OCI-LY3 (cell line): ENCODE results near the gene FAM107B.

Experiments
- EZH2phosphoT487 ChIP-seq: fragments of 200-600 bp; shearing (Covaris generic); IDR thresholded peaks from 2 replicates; pipeline ENCODE4 v1.6.1; 2018; ENCODE audit warnings: antibody characterized with exemption, mixed run types, low read depth
- TF ChIP-seq, protein P1 (sequence below): fragments of 200-600, 300-600 bp; sonication (generic); IDR thresholded peaks from 2 replicates; pipeline ENCODE4 v1.5.1; 2014; ENCODE audit warnings: antibody characterized with exemption, low read length, low read depth

DNA sequence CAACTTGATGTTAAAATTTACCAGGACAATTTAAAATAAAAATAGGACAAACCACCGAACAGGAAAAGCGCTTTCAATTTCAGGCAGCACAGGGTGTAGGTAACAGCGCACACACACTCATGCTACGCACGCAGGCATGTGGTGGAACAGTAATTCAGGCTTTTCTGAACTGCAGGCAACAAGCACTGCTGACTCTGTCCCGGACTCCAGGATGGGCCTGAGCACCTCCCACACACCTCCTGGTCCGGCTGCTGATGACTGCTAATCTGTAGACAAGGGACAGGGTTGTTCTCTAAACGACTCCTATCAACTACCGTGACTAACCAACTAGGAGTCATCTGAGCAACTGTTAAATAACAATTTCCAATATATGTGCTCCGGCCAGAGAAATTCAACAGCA, 251.4 kb downstream of the FAM107B start:
- TF ChIP-seq, protein P1, sequence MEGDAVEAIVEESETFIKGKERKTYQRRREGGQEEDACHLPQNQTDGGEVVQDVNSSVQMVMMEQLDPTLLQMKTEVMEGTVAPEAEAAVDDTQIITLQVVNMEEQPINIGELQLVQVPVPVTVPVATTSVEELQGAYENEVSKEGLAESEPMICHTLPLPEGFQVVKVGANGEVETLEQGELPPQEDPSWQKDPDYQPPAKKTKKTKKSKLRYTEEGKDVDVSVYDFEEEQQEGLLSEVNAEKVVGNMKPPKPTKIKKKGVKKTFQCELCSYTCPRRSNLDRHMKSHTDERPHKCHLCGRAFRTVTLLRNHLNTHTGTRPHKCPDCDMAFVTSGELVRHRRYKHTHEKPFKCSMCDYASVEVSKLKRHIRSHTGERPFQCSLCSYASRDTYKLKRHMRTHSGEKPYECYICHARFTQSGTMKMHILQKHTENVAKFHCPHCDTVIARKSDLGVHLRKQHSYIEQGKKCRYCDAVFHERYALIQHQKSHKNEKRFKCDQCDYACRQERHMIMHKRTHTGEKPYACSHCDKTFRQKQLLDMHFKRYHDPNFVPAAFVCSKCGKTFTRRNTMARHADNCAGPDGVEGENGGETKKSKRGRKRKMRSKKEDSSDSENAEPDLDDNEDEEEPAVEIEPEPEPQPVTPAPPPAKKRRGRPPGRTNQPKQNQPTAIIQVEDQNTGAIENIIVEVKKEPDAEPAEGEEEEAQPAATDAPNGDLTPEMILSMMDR = no peak
- TF ChIP-seq EZH2phosphoT487 = no peak
